Suprapubic skin (tissue), 4 donors: Measurements from ENCODE around the gene PCBD2. TPM values are rescaled to one million over a fixed set of nuclear protein-coding genes. Genes with fewer than 3 reads are reported as not detected.

Experiments
- DNase-seq, 2 donors: peaks; one replicate each; pipeline ENCODE4 v3.0.0-alpha.2; 2019; ENCODE audit warnings: low spot score in 2 of 2
- H3K27ac ChIP-seq: fragments of 200-600 bp; sonication (generic); one replicate; pipeline ENCODE4 v1.5.1; 2019
- H3K27me3 ChIP-seq: fragments of 200-600 bp; sonication (generic); one replicate; pipeline ENCODE4 v1.5.1; 2019
- H3K36me3 ChIP-seq: fragments of 200-600 bp; sonication (generic); one replicate; pipeline ENCODE4 v1.5.1; 2019
- H3K4me1 ChIP-seq: fragments of 200-600 bp; sonication (generic); one replicate; pipeline ENCODE4 v1.5.1; 2019
- H3K4me3 ChIP-seq: fragments of 200-600 bp; sonication (generic); one replicate; pipeline ENCODE4 v1.5.1; 2019; ENCODE audit warnings: mild to moderate bottlenecking
- H3K9me3 ChIP-seq: fragments of 200-600 bp; sonication (generic); one replicate; pipeline ENCODE4 v1.5.1; 2019
- CTCF ChIP-seq, 2 donors: fragments of 200-600 bp in 1 of 2; fragments of 450-650 bp in 1 of 2; sonication (generic) in 1 of 2; IDR thresholded peaks; one replicate each; pipeline ENCODE4 v1.5.1; 2016 to 2019; ENCODE audit warnings: antibody characterized with exemption in 2 of 2, mild to moderate bottlenecking in 1 of 2, moderate library complexity in 1 of 2
- EP300 ChIP-seq: sonication (generic); formaldehyde crosslinking; IDR thresholded peaks from one replicate; pipeline ENCODE4 v1.6.1; 2017; ENCODE audit warnings: antibody characterized with exemption
- POLR2A ChIP-seq, 2 donors: fragments of 450-650 bp; IDR thresholded peaks; one replicate each; pipeline ENCODE4 v1.6.1; 2017; ENCODE audit warnings: antibody characterized with exemption in 2 of 2, mild to moderate bottlenecking in 2 of 2, moderate library complexity in 2 of 2
- POLR2AphosphoS5 ChIP-seq, 3 donors: sonication (generic); formaldehyde crosslinking; IDR thresholded peaks; one replicate each; pipeline ENCODE4 v1.6.1; 2017; ENCODE audit warnings: antibody characterized with exemption in 3 of 3
- WGBS: methylation state at CpG from one replicate; pipeline ENCODE4 v1.1.5; 2018; 5-methylcytosine and 5-hydroxymethylcytosine counted together
- total RNA-seq, 4 donors: library from RNA; depleted of rRNA; stranded (reverse); fragments of >200 nt; gene quantifications; one replicate each; pipeline ENCODE4 v1.1.0, GENCODE V29; 2016

Gene PCBD2
- total RNA-seq, 4 donors from 2014 or later = 8.2 to 13.4 (median 9.1) TPM

- DNase-seq = no peak
- no peak for TF ChIP-seq POLR2AphosphoS5 (IDR thresholded peaks at IDR 0.05)
- no peak for TF ChIP-seq EP300
- TF ChIP-seq CTCF (IDR thresholded peaks at IDR 0.05) = no peak
- TF ChIP-seq POLR2A (IDR thresholded peaks at IDR 0.05) = no peak
- no peaks in the 10 kb centered on the region for H3K4me1 ChIP-seq
- no peaks in the 10 kb centered on the region for H3K27me3 ChIP-seq
- no peaks in the 10 kb centered on the region for H3K9me3 ChIP-seq
- no peak overlapping the region for H3K4me3 ChIP-seq
- H3K36me3 ChIP-seq = peaks cover 33% of the 10 kb centered on the region
- H3K27ac ChIP-seq = no peak overlapping the region
These were observed 58.2 kb downstream of the PCBD2 start for GRCh38 chr5:134963098-134963497.

GRCh38 chr5:134964359-134965270 lies 59.7 kb downstream of the PCBD2 start:
- 93% methylated on average over 12 of the region's 12 CpGs for WGBS
- peaks cover 33% of the 10 kb centered on the region for H3K36me3 ChIP-seq

GRCh38 chr5:134965271-134965825 lies 60.4 kb downstream of the PCBD2 start:
- DNase-seq = no peak
- Histone ChIP-seq H3K27ac (no peak overlapping the region), H3K4me3 (no peak overlapping the region), H3K36me3 (peaks cover 28% of the 10 kb centered on the region), H3K9me3 (no peaks in the 10 kb centered on the region), H3K4me1 (no peaks in the 10 kb centered on the region), H3K27me3 (no peaks in the 10 kb centered on the region)
- no peak for TF ChIP-seq CTCF (IDR thresholded peaks at IDR 0.05)
- no peak for TF ChIP-seq POLR2A (IDR thresholded peaks at IDR 0.05)
- 92% methylated on average over 3 of the region's 3 CpGs for WGBS

More at GRCh38 chr5:134964359-134965270, 59.7 kb downstream of the PCBD2 start:
- H3K27me3 ChIP-seq = no peaks in the 10 kb centered on the region
- H3K4me3 ChIP-seq = no peak overlapping the region
- TF ChIP-seq EP300 (no peak), CTCF (IDR thresholded peaks at IDR 0.05) (no peak), POLR2A (IDR thresholded peaks at IDR 0.05) (no peak), POLR2AphosphoS5 (IDR thresholded peaks at IDR 0.05) (no peak)
- no peak overlapping the region for H3K27ac ChIP-seq
- no peak for DNase-seq
- no peaks in the 10 kb centered on the region for H3K4me1 ChIP-seq
- no peaks in the 10 kb centered on the region for H3K9me3 ChIP-seq

- DNase-seq = no peak
- 92% methylated on average over 3 of the region's 3 CpGs for WGBS
- Histone ChIP-seq H3K9me3 (no peaks in the 10 kb centered on the region), H3K27ac (no peak within 1 kb of the TSS), H3K27me3 (no peaks in the 10 kb centered on the region), H3K36me3 (peaks cover 14% of the 10 kb centered on the region), H3K4me3 (no peak within 1 kb of the TSS), H3K4me1 (no peaks in the 10 kb centered on the region)
- TF ChIP-seq CTCF (IDR thresholded peaks at IDR 0.05) (no peak), POLR2A (IDR thresholded peaks at IDR 0.05) (no peak), EP300 (no peak), POLR2AphosphoS5 (IDR thresholded peaks at IDR 0.05) (no peak)
These were observed 62.7 kb downstream of the PCBD2 start, which contains the start of gene CATSPER3 for GRCh38 chr5:134967607-134968006. Gene CATSPER3, plus strand, starts transcription at chr5:134967907. Its CDS starts 85 bp downstream, at chr5:134967992.

- no peak for DNase-seq
- peaks cover 14% of the 10 kb centered on the region for H3K36me3 ChIP-seq
These were observed 63.1 kb downstream of the PCBD2 start for GRCh38 chr5:134968055-134968454.

More at GRCh38 chr5:134968055-134968454, 63.1 kb downstream of the PCBD2 start:
- no peaks in the 10 kb centered on the region for H3K4me1 ChIP-seq
- WGBS = 84% methylated on average over 3 of the region's 3 CpGs
- H3K27me3 ChIP-seq = no peaks in the 10 kb centered on the region
- TF ChIP-seq CTCF (IDR thresholded peaks at IDR 0.05) (no peak), POLR2AphosphoS5 (IDR thresholded peaks at IDR 0.05) (no peak), POLR2A (IDR thresholded peaks at IDR 0.05) (no peak), EP300 (no peak)
- H3K9me3 ChIP-seq = no peaks in the 10 kb centered on the region
- no peak overlapping the region for H3K27ac ChIP-seq
- H3K4me3 ChIP-seq = no peak overlapping the region
